OCI-LY1 (cell line): ENCODE results near the gene TMF1.
A peak's percentile ranks its signal among the peaks of the same experiment; 100 is the strongest.

Source experiments
- H2AFZ ChIP-seq: fragments of 200-600 bp; sonication (generic), shearing (Covaris generic); 2 replicates; pipeline ENCODE4 v1.6.0; 2014; ENCODE audit warnings: antibody characterized with exemption, mild to moderate bottlenecking, low read length
- H3F3A ChIP-seq: fragments of 200-600 bp; sonication (generic), shearing (Covaris generic); 2 replicates; pipeline ENCODE4 v1.6.0; 2014; ENCODE audit warnings: mild to moderate bottlenecking, antibody characterized with exemption, low read length, moderate library complexity; ENCODE audit not compliant: insufficient read depth
- H3K27ac ChIP-seq: fragments of 200-600 bp; sonication (generic); 2 replicates; pipeline ENCODE4 v1.5.1; 2014; ENCODE audit warnings: low read length, mixed run types, mild to moderate bottlenecking, low read depth; ENCODE audit not compliant: poor library complexity, severe bottlenecking
- H3K27me3 ChIP-seq: fragments of 200-600 bp; sonication (generic); 2 replicates; pipeline ENCODE4 v1.6.0; 2014; ENCODE audit warnings: antibody characterized with exemption, mild to moderate bottlenecking, low read length, moderate library complexity; ENCODE audit not compliant: insufficient read depth
- H3K36me3 ChIP-seq: fragments of 200-600 bp; sonication (generic); 2 replicates; pipeline ENCODE4 v1.6.1; 2014; ENCODE audit warnings: mild to moderate bottlenecking, antibody characterized with exemption, low read length, moderate library complexity, mixed read lengths; ENCODE audit not compliant: insufficient read depth
- H3K4me1 ChIP-seq: fragments of 200-600 bp; sonication (generic); 2 replicates; pipeline ENCODE4 v1.5.1; 2014; ENCODE audit warnings: mild to moderate bottlenecking, low read length, moderate library complexity; ENCODE audit not compliant: insufficient read depth, severe bottlenecking
- H3K4me2 ChIP-seq: fragments of 200-600 bp; sonication (generic), shearing (Covaris generic); 2 replicates; pipeline ENCODE4 v1.6.1; 2014; ENCODE audit warnings: low read length
- H3K4me3 ChIP-seq: fragments of 200-600 bp; sonication (generic); 2 replicates; pipeline ENCODE4 v1.5.1; 2014; ENCODE audit warnings: low read length, low read depth, mild to moderate bottlenecking, mixed read lengths; ENCODE audit not compliant: poor library complexity, severe bottlenecking
- H3K79me2 ChIP-seq: fragments of 200-600 bp; shearing (Covaris generic); 2 replicates; pipeline ENCODE4 v1.6.1; 2016; ENCODE audit warnings: mixed run types, low read length, mixed read lengths; ENCODE audit not compliant: insufficient read depth
- H3K9ac ChIP-seq: fragments of 200-600 bp; sonication (generic), shearing (Covaris generic); 2 replicates; pipeline ENCODE4 v1.6.1; 2014; ENCODE audit warnings: mild to moderate bottlenecking, low read length, mixed read lengths
- H3K9me2 ChIP-seq: fragments of 200-600 bp; sonication (generic), shearing (Covaris generic); 2 replicates; pipeline ENCODE4 v1.6.1; 2014; ENCODE audit warnings: low read depth, mild to moderate bottlenecking, low read length, mixed read lengths
- H3K9me3 ChIP-seq: fragments of 200-600 bp; shearing (Covaris generic); 2 replicates; pipeline ENCODE4 v1.6.1; 2014; ENCODE audit warnings: low read length, mixed read lengths
- H4K20me1 ChIP-seq: fragments of 200-600 bp; sonication (generic), shearing (Covaris generic); 2 replicates; pipeline ENCODE4 v1.6.0; 2016; ENCODE audit warnings: mild to moderate bottlenecking, low read length; ENCODE audit not compliant: insufficient read depth
- EZH2 ChIP-seq: fragments of 200-600 bp; sonication (generic), shearing (Covaris generic); IDR thresholded peaks from 2 replicates; pipeline ENCODE4 v1.8.0; 2017; ENCODE audit warnings: borderline replicate concordance, mixed run types, mild to moderate bottlenecking, antibody characterized with exemption, low read length, moderate library complexity, mixed read lengths
- TF ChIP-seq, protein P1 (sequence below): fragments of 200-600 bp; sonication (generic), shearing (Covaris generic); IDR thresholded peaks from 2 replicates; pipeline ENCODE4 v1.5.1; 2017; ENCODE audit warnings: mild to moderate bottlenecking, antibody characterized with exemption, low read length, moderate library complexity, mixed read lengths

Gene TMF1

DNA sequence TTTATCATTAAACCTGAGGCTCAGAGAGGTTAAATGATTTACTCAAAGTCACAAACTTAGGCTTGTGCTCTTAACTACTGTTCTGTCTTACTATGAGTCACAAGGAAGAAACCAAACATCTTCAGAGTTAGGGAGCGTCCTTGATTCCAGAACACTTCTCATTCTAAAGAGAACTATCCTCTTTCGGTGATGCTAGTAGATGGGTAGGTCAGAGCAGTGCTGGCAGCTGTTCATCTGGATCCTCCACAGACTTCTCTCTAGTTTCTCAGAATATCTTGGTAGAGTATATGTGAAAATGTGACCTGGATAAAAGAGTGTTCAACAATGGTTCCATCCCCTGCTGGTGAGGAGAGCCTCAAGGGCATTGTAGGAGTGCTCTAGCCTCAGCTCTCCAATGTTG lies 35.9 kb upstream of the TMF1 start:
- H3K9ac ChIP-seq: no peak overlapping the region
- peaks cover 71% of the 10 kb centered on the region for H3K4me1 ChIP-seq
- H3K79me2 ChIP-seq: no peaks in the 10 kb centered on the region
- TF ChIP-seq, protein P1, sequence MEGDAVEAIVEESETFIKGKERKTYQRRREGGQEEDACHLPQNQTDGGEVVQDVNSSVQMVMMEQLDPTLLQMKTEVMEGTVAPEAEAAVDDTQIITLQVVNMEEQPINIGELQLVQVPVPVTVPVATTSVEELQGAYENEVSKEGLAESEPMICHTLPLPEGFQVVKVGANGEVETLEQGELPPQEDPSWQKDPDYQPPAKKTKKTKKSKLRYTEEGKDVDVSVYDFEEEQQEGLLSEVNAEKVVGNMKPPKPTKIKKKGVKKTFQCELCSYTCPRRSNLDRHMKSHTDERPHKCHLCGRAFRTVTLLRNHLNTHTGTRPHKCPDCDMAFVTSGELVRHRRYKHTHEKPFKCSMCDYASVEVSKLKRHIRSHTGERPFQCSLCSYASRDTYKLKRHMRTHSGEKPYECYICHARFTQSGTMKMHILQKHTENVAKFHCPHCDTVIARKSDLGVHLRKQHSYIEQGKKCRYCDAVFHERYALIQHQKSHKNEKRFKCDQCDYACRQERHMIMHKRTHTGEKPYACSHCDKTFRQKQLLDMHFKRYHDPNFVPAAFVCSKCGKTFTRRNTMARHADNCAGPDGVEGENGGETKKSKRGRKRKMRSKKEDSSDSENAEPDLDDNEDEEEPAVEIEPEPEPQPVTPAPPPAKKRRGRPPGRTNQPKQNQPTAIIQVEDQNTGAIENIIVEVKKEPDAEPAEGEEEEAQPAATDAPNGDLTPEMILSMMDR: no peak
- no peak for TF ChIP-seq EZH2
- no peaks in the 10 kb centered on the region for H3K9me3 ChIP-seq
- H3K36me3 ChIP-seq: no peaks in the 10 kb centered on the region
- 0 out of 2 replicates have a peak, but pooled peaks cover 8% of the 10 kb centered on the region for H3F3A ChIP-seq
- no peak overlapping the region for H2AFZ ChIP-seq
- H3K9me2 ChIP-seq: no peaks in the 10 kb centered on the region
- H3K4me3 ChIP-seq: no peak overlapping the region
- H3K27me3 ChIP-seq: no peaks in the 10 kb centered on the region
- no peaks in the 10 kb centered on the region for H4K20me1 ChIP-seq
- no peak overlapping the region for H3K4me2 ChIP-seq
- no peak overlapping the region for H3K27ac ChIP-seq

DNA sequence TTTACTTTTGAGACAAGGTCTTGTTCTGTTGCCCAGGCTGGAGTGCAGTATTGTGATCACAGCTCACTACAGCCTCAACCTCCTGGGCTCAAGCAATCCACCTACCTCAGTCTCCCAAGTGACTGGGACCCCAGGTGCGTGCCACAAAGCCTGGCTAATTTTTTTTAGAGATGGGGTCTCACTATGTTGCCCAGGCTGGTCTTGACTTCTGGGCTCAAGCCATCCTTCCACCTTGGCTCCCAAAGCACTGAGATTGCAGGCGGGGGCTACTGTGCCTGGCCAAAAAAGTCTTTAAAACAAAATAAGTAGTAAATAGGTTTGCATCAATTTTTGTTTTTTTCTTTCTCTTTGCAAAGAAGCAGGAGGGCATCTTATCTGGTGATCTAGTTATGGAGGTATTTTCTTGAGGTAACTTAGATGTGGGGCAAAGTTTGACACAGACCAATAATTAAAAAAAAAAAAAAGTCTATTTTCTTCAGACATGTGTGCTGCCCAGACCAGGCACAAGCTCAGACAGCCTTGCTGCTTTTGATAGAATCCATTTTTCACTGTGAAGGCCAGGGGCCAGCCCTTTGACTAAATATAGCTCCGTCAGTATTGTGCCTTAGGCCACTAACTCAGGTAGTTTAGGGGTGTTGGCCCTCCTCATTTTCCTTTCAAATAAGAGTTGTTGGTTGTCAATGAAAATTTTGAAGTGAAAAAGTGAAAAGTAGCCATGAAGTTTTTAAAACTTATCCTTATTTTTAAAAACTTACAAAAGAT lies 35.1 kb upstream of the TMF1 start:
- H2AFZ ChIP-seq: no peak overlapping the region
- H3K9me3 ChIP-seq: no peaks in the 10 kb centered on the region
- H4K20me1 ChIP-seq: no peaks in the 10 kb centered on the region
- peaks cover 74% of the 10 kb centered on the region for H3K4me1 ChIP-seq
- TF ChIP-seq, protein P1: no peak
- no peak for TF ChIP-seq EZH2
- H3K27ac ChIP-seq: no peak overlapping the region
- no peak overlapping the region; the same call in 1 of the 2 replicates for H3K4me2 ChIP-seq
- no peak overlapping the region for H3K9ac ChIP-seq
- H3K4me3 ChIP-seq: no peak overlapping the region
- H3F3A ChIP-seq: 0 out of 2 replicates have a peak, but pooled peaks cover 8% of the 10 kb centered on the region
- no peaks in the 10 kb centered on the region for H3K9me2 ChIP-seq
- no peaks in the 10 kb centered on the region for H3K27me3 ChIP-seq
- H3K36me3 ChIP-seq: no peaks in the 10 kb centered on the region
- no peaks in the 10 kb centered on the region for H3K79me2 ChIP-seq

DNA sequence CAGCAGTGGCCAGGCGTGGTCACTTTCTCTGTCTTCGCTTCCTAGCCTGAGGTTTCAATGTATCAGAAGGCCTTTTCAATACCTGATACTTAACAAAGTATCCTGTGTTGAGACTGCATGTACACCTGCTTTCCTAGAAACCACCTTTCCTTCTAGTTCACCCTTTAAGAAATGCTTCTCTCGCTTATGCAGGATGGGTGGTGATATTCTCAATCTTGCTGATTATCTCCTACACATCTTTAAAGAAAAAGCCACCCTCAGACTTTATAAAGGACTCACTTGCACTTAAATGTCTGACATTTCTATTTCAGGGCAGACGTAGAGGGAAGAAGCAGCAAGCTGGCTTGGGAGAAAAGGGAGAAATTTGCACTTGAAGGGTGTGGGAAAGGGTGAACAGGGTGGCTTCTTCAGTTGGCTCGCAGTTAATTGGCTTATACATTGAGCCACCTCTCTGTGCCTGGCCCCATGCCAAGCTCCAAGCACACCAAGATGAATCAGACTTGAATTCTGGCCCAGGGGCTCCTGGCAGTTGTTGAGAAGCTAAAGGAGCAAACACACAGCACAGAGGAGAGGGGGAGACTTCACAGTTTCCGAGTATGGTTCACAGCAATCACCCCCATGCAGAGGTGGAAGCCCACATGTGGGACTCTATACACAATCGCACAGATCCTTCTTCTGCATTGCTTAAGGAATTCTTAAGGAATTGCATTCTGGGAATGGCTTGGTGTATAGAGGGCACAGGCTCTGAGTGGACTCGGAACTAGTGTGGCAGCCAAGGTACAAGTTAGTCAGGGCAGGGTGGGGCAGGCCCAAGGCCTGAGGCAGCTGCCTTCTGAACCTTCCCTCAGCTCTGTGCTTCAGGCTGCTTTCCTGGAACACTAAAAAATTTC lies 33.9 kb upstream of the TMF1 start:
- Histone ChIP-seq H3F3A (0 out of 2 replicates have a peak, but pooled peaks cover 8% of the 10 kb centered on the region), H2AFZ (no peak overlapping the region), H3K27ac (peak overlapping the region; percentile 89), H3K36me3 (no peaks in the 10 kb centered on the region), H3K4me1 (peaks cover 74% of the 10 kb centered on the region), H4K20me1 (no peaks in the 10 kb centered on the region), H3K9me2 (no peaks in the 10 kb centered on the region), H3K4me2 (peak overlapping the region; percentile 81), H3K27me3 (no peaks in the 10 kb centered on the region), H3K9me3 (no peaks in the 10 kb centered on the region), H3K9ac (peak overlapping the region; percentile 85), H3K79me2 (no peaks in the 10 kb centered on the region), H3K4me3 (peak overlapping the region; percentile 93)
- no peak for TF ChIP-seq EZH2
- TF ChIP-seq, protein P1: no peak
